Measurements from ENCODE around the gene TEX30. TPM values are rescaled to one million over a fixed set of nuclear protein-coding genes. Genes with fewer than 3 reads are reported as not detected.

Gene TEX30
- total RNA-seq, 1 donor from 2014 or later: 14.5 TPM

DNA sequence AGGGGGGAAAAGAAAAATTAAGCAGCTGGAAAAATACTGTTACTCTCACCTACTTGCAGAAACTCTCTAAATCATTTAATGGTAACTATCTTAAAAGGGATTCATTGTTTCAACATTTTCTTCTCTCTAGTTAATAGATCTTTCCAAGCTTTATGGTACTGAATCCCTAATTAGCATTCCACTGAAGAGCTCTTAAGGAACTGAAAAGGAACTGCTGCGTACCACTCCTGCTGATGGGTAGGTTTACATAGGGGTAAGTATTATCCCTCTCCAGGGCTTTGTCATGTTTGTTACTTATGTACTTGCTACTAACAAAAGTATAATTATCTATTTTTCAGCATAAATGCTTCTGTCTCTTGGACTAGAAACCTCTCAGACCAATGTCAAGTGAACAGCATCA lies 12.5 kb downstream of the TEX30 start:
- no peaks in the 10 kb centered on the region for H3K36me3 Mint-ChIP-seq
- H3K27me3 Mint-ChIP-seq: no peaks in the 10 kb centered on the region
- H3K27ac Mint-ChIP-seq: no peak overlapping the region
- H3K4me1 Mint-ChIP-seq (ENCODE audit: unreplicated experiment): no peaks in the 10 kb centered on the region
- TF ChIP-seq, protein P1, sequence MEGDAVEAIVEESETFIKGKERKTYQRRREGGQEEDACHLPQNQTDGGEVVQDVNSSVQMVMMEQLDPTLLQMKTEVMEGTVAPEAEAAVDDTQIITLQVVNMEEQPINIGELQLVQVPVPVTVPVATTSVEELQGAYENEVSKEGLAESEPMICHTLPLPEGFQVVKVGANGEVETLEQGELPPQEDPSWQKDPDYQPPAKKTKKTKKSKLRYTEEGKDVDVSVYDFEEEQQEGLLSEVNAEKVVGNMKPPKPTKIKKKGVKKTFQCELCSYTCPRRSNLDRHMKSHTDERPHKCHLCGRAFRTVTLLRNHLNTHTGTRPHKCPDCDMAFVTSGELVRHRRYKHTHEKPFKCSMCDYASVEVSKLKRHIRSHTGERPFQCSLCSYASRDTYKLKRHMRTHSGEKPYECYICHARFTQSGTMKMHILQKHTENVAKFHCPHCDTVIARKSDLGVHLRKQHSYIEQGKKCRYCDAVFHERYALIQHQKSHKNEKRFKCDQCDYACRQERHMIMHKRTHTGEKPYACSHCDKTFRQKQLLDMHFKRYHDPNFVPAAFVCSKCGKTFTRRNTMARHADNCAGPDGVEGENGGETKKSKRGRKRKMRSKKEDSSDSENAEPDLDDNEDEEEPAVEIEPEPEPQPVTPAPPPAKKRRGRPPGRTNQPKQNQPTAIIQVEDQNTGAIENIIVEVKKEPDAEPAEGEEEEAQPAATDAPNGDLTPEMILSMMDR (conservative IDR thresholded peaks at IDR 0.05): no peak
- H3K9me3 Mint-ChIP-seq: no peaks in the 10 kb centered on the region
- no peak overlapping the region for H3K4me3 Mint-ChIP-seq
- DNase-seq (ENCODE audit: extremely low spot score, unreplicated experiment): no peak

DNA sequence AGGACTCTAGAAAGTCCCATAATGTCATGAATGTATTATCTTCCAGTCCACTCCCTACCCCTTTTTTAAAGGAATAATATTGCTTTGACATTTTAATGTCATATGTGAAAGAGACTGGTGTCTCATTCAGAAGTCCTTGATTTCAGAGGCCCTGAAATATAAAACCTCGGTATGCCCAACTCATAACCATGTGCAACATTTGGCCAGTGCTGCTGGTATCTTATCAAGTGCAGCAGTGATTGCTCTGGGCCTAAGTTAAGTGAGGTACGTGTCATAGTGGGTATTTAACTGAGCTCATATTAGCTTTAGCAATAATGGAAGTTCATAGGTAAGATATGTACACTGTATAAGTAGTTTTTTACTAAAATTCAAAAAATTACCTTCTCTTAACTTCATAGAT lies 14.7 kb downstream of the TEX30 start:
- Mint-ChIP-seq H3K4me3 (no peak overlapping the region), H3K9me3 (no peaks in the 10 kb centered on the region), H3K4me1 (ENCODE audit: unreplicated experiment) (no peaks in the 10 kb centered on the region), H3K36me3 (no peaks in the 10 kb centered on the region), H3K27me3 (no peaks in the 10 kb centered on the region), H3K27ac (no peak overlapping the region)
- TF ChIP-seq, protein P1 (conservative IDR thresholded peaks at IDR 0.05): no peak
- no peak for DNase-seq (ENCODE audit: extremely low spot score, unreplicated experiment)

DNA sequence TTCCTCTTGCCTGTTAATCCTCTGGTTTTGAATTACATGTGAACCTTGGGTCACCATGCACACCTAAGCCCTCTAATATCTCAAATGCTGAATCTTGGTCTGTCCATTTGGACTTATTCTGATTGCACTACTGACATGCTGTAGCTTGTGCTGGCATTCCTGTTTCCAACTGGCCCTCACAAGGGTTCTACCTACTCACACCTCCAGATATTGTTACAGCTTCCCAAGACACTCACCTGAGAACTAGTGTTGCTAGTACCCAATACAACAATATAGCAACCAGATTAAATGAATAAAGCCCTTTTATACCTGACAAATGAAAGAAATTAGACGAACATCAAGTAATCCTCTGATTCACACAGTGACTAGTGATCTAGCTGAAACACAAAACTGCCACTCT lies 16.6 kb downstream of the TEX30 start:
- H3K27ac Mint-ChIP-seq: no peak overlapping the region
- no peaks in the 10 kb centered on the region for H3K36me3 Mint-ChIP-seq
- H3K9me3 Mint-ChIP-seq: no peaks in the 10 kb centered on the region
- no peaks in the 10 kb centered on the region for H3K4me1 Mint-ChIP-seq (ENCODE audit: unreplicated experiment)
- no peak overlapping the region for H3K4me3 Mint-ChIP-seq
- no peak for DNase-seq (ENCODE audit: extremely low spot score, unreplicated experiment)
- no peaks in the 10 kb centered on the region for H3K27me3 Mint-ChIP-seq
- TF ChIP-seq, protein P1 (conservative IDR thresholded peaks at IDR 0.05): no peak

DNA sequence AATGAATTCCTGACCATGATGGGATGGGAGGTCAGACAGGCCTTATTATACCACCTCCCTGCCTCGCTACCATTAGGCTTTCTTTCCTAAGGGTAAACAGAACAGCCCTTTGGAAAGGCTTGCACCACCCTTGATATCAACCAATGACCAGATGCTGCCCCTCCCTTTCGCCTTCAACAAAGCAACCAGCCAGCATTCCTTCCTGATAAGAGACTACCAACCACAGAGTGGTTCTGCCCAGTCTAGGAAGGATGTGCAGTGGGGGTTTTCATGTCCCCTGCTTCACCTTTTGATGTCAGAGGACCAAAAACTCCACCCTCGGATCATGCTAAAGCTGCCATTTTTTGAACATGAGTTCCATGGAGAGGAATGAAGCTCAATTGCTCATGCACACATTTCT lies 21.7 kb downstream of the TEX30 start:
- no peak for DNase-seq (ENCODE audit: extremely low spot score, unreplicated experiment)
- Mint-ChIP-seq H3K9me3 (no peaks in the 10 kb centered on the region), H3K36me3 (no peaks in the 10 kb centered on the region), H3K4me1 (ENCODE audit: unreplicated experiment) (no peaks in the 10 kb centered on the region), H3K27ac (no peak overlapping the region), H3K27me3 (peaks cover 5% of the 10 kb centered on the region), H3K4me3 (no peak overlapping the region)
- TF ChIP-seq, protein P1 (conservative IDR thresholded peaks at IDR 0.05): no peak

DNA sequence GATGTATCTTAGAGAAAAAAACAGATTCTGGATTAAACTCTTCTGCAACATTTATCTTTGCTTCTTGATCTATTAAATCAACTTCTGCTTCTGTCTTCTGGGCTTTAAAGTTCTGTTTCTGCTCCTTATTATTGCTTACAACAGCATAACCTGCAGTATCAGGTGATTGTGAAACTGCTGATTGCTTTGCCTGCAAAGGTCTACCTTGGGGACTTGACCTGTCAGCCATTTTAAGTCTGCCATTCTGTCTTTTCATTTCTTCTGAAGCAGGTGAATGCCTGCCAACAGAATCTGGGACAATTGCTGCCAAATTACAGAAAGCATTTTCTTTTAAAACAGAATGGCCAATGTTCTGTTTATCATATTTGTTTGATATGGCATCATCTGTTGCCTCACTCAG lies 31.1 kb downstream of the TEX30 start:
- TF ChIP-seq, protein P1 (conservative IDR thresholded peaks at IDR 0.05): no peak
- peaks cover 3% of the 10 kb centered on the region for H3K9me3 Mint-ChIP-seq
- H3K4me3 Mint-ChIP-seq: no peak overlapping the region
- no peaks in the 10 kb centered on the region for H3K36me3 Mint-ChIP-seq
- peaks cover 15% of the 10 kb centered on the region for H3K27me3 Mint-ChIP-seq
- no peaks in the 10 kb centered on the region for H3K4me1 Mint-ChIP-seq (ENCODE audit: unreplicated experiment)
- no peak overlapping the region for H3K27ac Mint-ChIP-seq
- no peak for DNase-seq (ENCODE audit: extremely low spot score, unreplicated experiment)

DNA sequence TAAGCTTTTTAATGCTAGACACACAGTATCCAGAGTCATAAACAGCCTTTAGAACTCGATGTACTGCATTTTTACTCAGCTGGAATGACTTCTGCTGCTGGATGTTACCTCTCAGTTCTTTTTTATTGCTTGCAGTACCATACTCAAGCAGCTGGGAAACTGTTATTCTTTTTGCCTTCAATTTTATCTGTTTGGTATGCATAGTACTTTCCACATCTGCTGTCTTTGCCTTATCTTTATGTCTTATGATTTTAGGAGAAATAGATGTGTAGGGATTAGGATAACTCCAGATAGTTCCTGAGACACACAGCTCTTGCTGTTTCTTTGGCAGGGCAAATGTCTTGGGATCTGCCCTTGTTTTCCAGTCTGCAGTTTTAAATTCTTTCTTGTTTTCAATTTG lies 31.5 kb downstream of the TEX30 start:
- Mint-ChIP-seq H3K27ac (no peak overlapping the region), H3K9me3 (peaks cover 3% of the 10 kb centered on the region), H3K4me3 (no peak overlapping the region), H3K27me3 (peaks cover 15% of the 10 kb centered on the region), H3K36me3 (no peaks in the 10 kb centered on the region), H3K4me1 (ENCODE audit: unreplicated experiment) (no peaks in the 10 kb centered on the region)
- TF ChIP-seq, protein P1 (conservative IDR thresholded peaks at IDR 0.05): no peak
- DNase-seq (ENCODE audit: extremely low spot score, unreplicated experiment): no peak

Data from type B pancreatic cell (in vitro differentiated cells).